ENCODE results near the gene CELA1.
"Not testable (repeated sequence)": the region's sequence is repeated elsewhere in the genome, so short reads cannot be mapped to it uniquely, and the experiment has no call there.

GRCh38 chr12:51291603-51292513 lies 54.6 kb downstream of the CELA1 start:
- not testable (repeated sequence) for TF ChIP-seq CTCF, POLR2A (IDR thresholded peaks at IDR 0.05)
